Thoracic aorta (tissue), 2 donors: ENCODE measurements around the gene CHN2. TPM values are rescaled to one million over a fixed set of nuclear protein-coding genes. Genes with fewer than 3 reads are reported as not detected.

ENCODE experiments used
- ATAC-seq: fragments of 150-250 bp; one replicate; pipeline ENCODE4 v1.8.0; 2017; ENCODE audit warnings: low read depth; ENCODE audit not compliant: insufficient number of reproducible peaks, low FRiP score
- DNase-seq: peaks from one replicate; pipeline ENCODE4 v3.0.0-alpha.2; 2020; ENCODE audit warnings: low spot score
- H3K27ac ChIP-seq, 2 donors: fragments of 200-600 bp; sonication (generic); 1 replicate in 1 of 2; 2 replicates in 1 of 2; pipeline ENCODE4 v1.5.1; 2016; ENCODE audit warnings: mild to moderate bottlenecking in 2 of 2, moderate library complexity in 2 of 2
- H3K27me3 ChIP-seq: fragments of 200-600 bp; sonication (generic); replicated peaks from 2 replicates; pipeline ENCODE4 v1.6.0; 2016; ENCODE audit warnings: mild to moderate bottlenecking; ENCODE audit not compliant: insufficient read depth
- H3K36me3 ChIP-seq: fragments of 200-600 bp; sonication (generic); one replicate; pipeline ENCODE4 v1.5.1; 2016
- H3K4me1 ChIP-seq, 2 donors: fragments of 200-600 bp; sonication (generic); 1 replicate in 1 of 2; 2 replicates in 1 of 2; pipeline versions ENCODE4 v1.5.1 to v1.6.0; 2016; ENCODE audit warnings: low read depth in 2 of 2, mild to moderate bottlenecking in 1 of 2; ENCODE audit not compliant: control insufficient read depth in 1 of 2
- H3K4me3 ChIP-seq: fragments of 200-600 bp; sonication (generic); 2 replicates; pipeline ENCODE4 v1.5.1; 2016; ENCODE audit warnings: mild to moderate bottlenecking
- H3K9me3 ChIP-seq: fragments of 200-600 bp; sonication (generic); 2 replicates; pipeline ENCODE4 v1.5.1; 2016
- total RNA-seq, 2 donors: library from RNA; depleted of rRNA; stranded (reverse); fragments of >200 nt; gene quantifications; one replicate each; pipeline versions ENCODE4 v1.1.0 to v1.2.3, GENCODE V29; 2016
- TF ChIP-seq, protein P1 (sequence below): fragments of 200-600 bp; sonication (generic); IDR thresholded peaks from one replicate; pipeline ENCODE4 v1.5.1; 2019; ENCODE audit warnings: antibody characterized with exemption

The CHN2 gene
- total RNA-seq, 2 donors from 2014 or later = 22.6 to 44.7 TPM

- ATAC-seq (no peak), DNase-seq (no peak)
- no peaks in the 10 kb centered on the region for H3K4me1 ChIP-seq
- no peaks in the 10 kb centered on the region for H3K9me3 ChIP-seq
- no peaks in the 10 kb centered on the region for H3K36me3 ChIP-seq
- TF ChIP-seq, protein P1, sequence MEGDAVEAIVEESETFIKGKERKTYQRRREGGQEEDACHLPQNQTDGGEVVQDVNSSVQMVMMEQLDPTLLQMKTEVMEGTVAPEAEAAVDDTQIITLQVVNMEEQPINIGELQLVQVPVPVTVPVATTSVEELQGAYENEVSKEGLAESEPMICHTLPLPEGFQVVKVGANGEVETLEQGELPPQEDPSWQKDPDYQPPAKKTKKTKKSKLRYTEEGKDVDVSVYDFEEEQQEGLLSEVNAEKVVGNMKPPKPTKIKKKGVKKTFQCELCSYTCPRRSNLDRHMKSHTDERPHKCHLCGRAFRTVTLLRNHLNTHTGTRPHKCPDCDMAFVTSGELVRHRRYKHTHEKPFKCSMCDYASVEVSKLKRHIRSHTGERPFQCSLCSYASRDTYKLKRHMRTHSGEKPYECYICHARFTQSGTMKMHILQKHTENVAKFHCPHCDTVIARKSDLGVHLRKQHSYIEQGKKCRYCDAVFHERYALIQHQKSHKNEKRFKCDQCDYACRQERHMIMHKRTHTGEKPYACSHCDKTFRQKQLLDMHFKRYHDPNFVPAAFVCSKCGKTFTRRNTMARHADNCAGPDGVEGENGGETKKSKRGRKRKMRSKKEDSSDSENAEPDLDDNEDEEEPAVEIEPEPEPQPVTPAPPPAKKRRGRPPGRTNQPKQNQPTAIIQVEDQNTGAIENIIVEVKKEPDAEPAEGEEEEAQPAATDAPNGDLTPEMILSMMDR = no peak
- no peaks in the 10 kb centered on the region for H3K27me3 ChIP-seq
- no peak overlapping the region for H3K4me3 ChIP-seq
- no peak overlapping the region for H3K27ac ChIP-seq
Measured at GRCh38 chr7:29398011-29398410, 203.4 kb downstream of the CHN2 start.

GRCh38 chr7:29400437-29400836, 205.9 kb downstream of the CHN2 start:
- Histone ChIP-seq H3K4me3 (no peak overlapping the region), H3K36me3 (no peaks in the 10 kb centered on the region), H3K9me3 (no peaks in the 10 kb centered on the region), H3K27ac (no peak overlapping the region), H3K27me3 (no peaks in the 10 kb centered on the region), H3K4me1 (no peaks in the 10 kb centered on the region)
- DNase-seq (no peak), ATAC-seq (no peak)
- TF ChIP-seq, protein P1 = no peak

DNA sequence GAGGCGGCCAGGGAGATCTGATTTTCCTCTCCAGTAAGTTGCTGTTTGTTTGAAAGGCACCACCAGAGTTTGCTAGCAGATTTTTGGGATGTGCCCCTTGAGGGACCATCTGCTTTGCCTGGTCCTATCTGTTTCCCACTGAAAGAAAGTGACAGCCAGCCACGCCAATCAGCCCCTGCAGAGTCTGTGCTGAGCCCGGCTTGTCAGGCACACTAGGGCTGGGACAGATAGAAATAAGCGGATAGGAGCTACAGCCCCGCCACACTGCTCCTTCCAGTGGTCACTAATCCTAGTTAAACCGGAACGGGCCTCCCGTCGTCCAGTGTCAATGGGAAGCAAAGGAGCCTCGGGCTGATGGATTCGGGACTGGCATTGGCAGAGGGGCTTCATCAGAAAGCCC, 207.2 kb downstream of the CHN2 start:
- H3K27ac ChIP-seq = no peak overlapping the region
- H3K9me3 ChIP-seq = no peaks in the 10 kb centered on the region
- no peaks in the 10 kb centered on the region for H3K36me3 ChIP-seq
- TF ChIP-seq, protein P1 = no peak
- DNase-seq (no peak), ATAC-seq (no peak)
- H3K27me3 ChIP-seq = no peaks in the 10 kb centered on the region
- no peaks in the 10 kb centered on the region for H3K4me1 ChIP-seq
- H3K4me3 ChIP-seq = no peak overlapping the region

GRCh38 chr7:29405891-29406290, 211.3 kb downstream of the CHN2 start:
- Histone ChIP-seq H3K36me3 (no peaks in the 10 kb centered on the region), H3K4me1 (no peaks in the 10 kb centered on the region), H3K27ac (no peak overlapping the region), H3K4me3 (no peak overlapping the region), H3K27me3 (no peaks in the 10 kb centered on the region), H3K9me3 (no peaks in the 10 kb centered on the region)
- ATAC-seq = no peak
- TF ChIP-seq, protein P1 = no peak
- DNase-seq = no peak

GRCh38 chr7:29406366-29406765, 211.8 kb downstream of the CHN2 start:
- DNase-seq = no peak
- no peaks in the 10 kb centered on the region for H3K9me3 ChIP-seq
- no peaks in the 10 kb centered on the region for H3K4me1 ChIP-seq
- H3K27me3 ChIP-seq = no peaks in the 10 kb centered on the region
- no peak for ATAC-seq
- H3K27ac ChIP-seq = no peak overlapping the region
- no peak overlapping the region for H3K4me3 ChIP-seq
- TF ChIP-seq, protein P1 = no peak
- no peaks in the 10 kb centered on the region for H3K36me3 ChIP-seq
